WTC11 (cell line): Measurements from ENCODE around the gene NEDD4L. TPM values are rescaled to one million over a fixed set of nuclear protein-coding genes. Genes with fewer than 3 reads are reported as not detected.

Experiments
- ATAC-seq: fragments of 200-7000 bp; cut with Tn5 transposase; 2 replicates; pipeline ENCODE4 v1.10.0; 2021; ENCODE audit warnings: mild to moderate bottlenecking, moderate library complexity
- CTCF ChIA-PET: fragments of 300-600 bp; sonication (Branson Sonifier 250); formaldehyde crosslinking; loops from one replicate; lab custom pipeline; 2021; ENCODE audit warnings: antibody characterized with exemption; lab: Charles Lee
- POLR2A ChIA-PET: fragments of 350-600 bp; sonication (Branson Sonifier 250); formaldehyde crosslinking; loops from one replicate; lab custom pipeline; 2021; ENCODE audit warnings: antibody characterized with exemption; lab: Charles Lee
- DNase-seq: peaks from one replicate; pipeline ENCODE4 v3.0.0; 2021; ENCODE audit warnings: low spot score
- H3K27ac Mint-ChIP-seq: 2 replicates; pipeline ENCODE4 v1.8.0; 2021; ENCODE audit warnings: mixed read lengths
- H3K27me3 Mint-ChIP-seq: 2 replicates; pipeline ENCODE4 v1.8.0; 2021; ENCODE audit warnings: low read depth, mild to moderate bottlenecking, moderate library complexity, mixed read lengths
- H3K36me3 Mint-ChIP-seq: 2 replicates; pipeline ENCODE4 v1.8.0; 2021; ENCODE audit warnings: mixed read lengths
- H3K4me1 Mint-ChIP-seq: 2 replicates; pipeline ENCODE4 v1.8.0; 2022; ENCODE audit warnings: mixed read lengths
- H3K4me3 Mint-ChIP-seq: 2 replicates; pipeline ENCODE4 v1.8.0; 2021; ENCODE audit warnings: mild to moderate bottlenecking, moderate library complexity, mixed read lengths
- H3K9me3 Mint-ChIP-seq: 2 replicates; pipeline ENCODE4 v1.8.0; 2021; ENCODE audit warnings: mixed read lengths
- ATF1 ChIP-seq: sonication (generic); formaldehyde crosslinking; IDR thresholded peaks from 2 replicates; pipeline ENCODE4 v1.8.1; 2023; ENCODE audit warnings: mild to moderate bottlenecking, moderate library complexity, missing genetic modification reagents
- CREM ChIP-seq: sonication (generic); formaldehyde crosslinking; IDR thresholded peaks from 2 replicates; pipeline ENCODE4 v1.8.1; 2022; ENCODE audit warnings: mild to moderate bottlenecking, missing genetic modification reagents, moderate library complexity
- FOXJ3 ChIP-seq: sonication (generic); formaldehyde crosslinking; IDR thresholded peaks from 2 replicates; pipeline ENCODE4 v1.9.0; 2021; ENCODE audit warnings: missing genetic modification reagents, mild to moderate bottlenecking, borderline replicate concordance
- MAX ChIP-seq: sonication (generic); formaldehyde crosslinking; IDR thresholded peaks from 2 replicates; pipeline ENCODE4 v1.8.0; 2022; ENCODE audit warnings: mild to moderate bottlenecking, missing genetic modification reagents
- MXD4 ChIP-seq: fragments of 250-450 bp; sonication (Bioruptor Pico); IDR thresholded peaks from 2 replicates; pipeline ENCODE4 v1.8.0; 2021; ENCODE audit warnings: mild to moderate bottlenecking, moderate library complexity, borderline replicate concordance
- NR2C2 ChIP-seq: sonication (generic); formaldehyde crosslinking; IDR thresholded peaks from 2 replicates; pipeline ENCODE4 v1.8.0; 2022; ENCODE audit warnings: mild to moderate bottlenecking, missing genetic modification reagents
- PRRX2 ChIP-seq: fragments of 250-450 bp; sonication (Bioruptor Pico); IDR thresholded peaks from 2 replicates; pipeline ENCODE4 v1.8.0; 2021; ENCODE audit warnings: mild to moderate bottlenecking
- RORB ChIP-seq: fragments of 250-450 bp; sonication (Bioruptor Pico); IDR thresholded peaks from 2 replicates; pipeline ENCODE4 v1.9.0; 2021; ENCODE audit warnings: mild to moderate bottlenecking
- SMAD4 ChIP-seq: sonication (generic); formaldehyde crosslinking; IDR thresholded peaks from 2 replicates; pipeline ENCODE4 v1.8.0; 2022; ENCODE audit warnings: mild to moderate bottlenecking, missing genetic modification reagents
- TEAD1 ChIP-seq: sonication (generic); formaldehyde crosslinking; IDR thresholded peaks from 2 replicates; pipeline ENCODE4 v1.8.0; 2022; ENCODE audit warnings: mild to moderate bottlenecking, missing genetic modification reagents
- ZNF232 ChIP-seq: sonication (generic); formaldehyde crosslinking; IDR thresholded peaks from 2 replicates; pipeline ENCODE4 v1.8.0; 2022; ENCODE audit warnings: mild to moderate bottlenecking, missing genetic modification reagents
- ZNF263 ChIP-seq: sonication (generic); formaldehyde crosslinking; IDR thresholded peaks from 2 replicates; pipeline ENCODE4 v1.8.1; 2022; ENCODE audit warnings: low read depth, mild to moderate bottlenecking, moderate library complexity, missing genetic modification reagents
- ZNF317 ChIP-seq: sonication (generic); formaldehyde crosslinking; IDR thresholded peaks from 2 replicates; pipeline ENCODE4 v1.8.1; 2023; ENCODE audit warnings: low read depth, mild to moderate bottlenecking, moderate library complexity, missing genetic modification reagents, borderline replicate concordance
- ZNF416 ChIP-seq: fragments of 250-450 bp; sonication (Bioruptor Pico); IDR thresholded peaks from 2 replicates; pipeline ENCODE4 v1.9.0; 2021; ENCODE audit warnings: mild to moderate bottlenecking, inconsistent platforms
- ZNF423 ChIP-seq: fragments of 250-450 bp; sonication (Bioruptor Pico); IDR thresholded peaks from 2 replicates; pipeline ENCODE4 v2.1.2; 2022; ENCODE audit warnings: mild to moderate bottlenecking, moderate library complexity
- ZNF532 ChIP-seq: fragments of 250-450 bp; sonication (Bioruptor Pico); IDR thresholded peaks from 2 replicates; pipeline ENCODE4 v1.9.0; 2021; ENCODE audit warnings: mild to moderate bottlenecking, borderline replicate concordance
- total RNA-seq: library from RNA; stranded (reverse); gene quantifications from 3 replicates; pipeline ENCODE4 v1.2.3, GENCODE V29; 2021
- TF ChIP-seq, protein P1 (sequence below): sonication (generic); formaldehyde crosslinking; IDR thresholded peaks from 2 replicates; pipeline ENCODE4 v1.8.1; 2022; ENCODE audit warnings: low read depth, mild to moderate bottlenecking, moderate library complexity, missing genetic modification reagents, borderline replicate concordance
- TF ChIP-seq, protein P2 (sequence below): sonication (generic); formaldehyde crosslinking; IDR thresholded peaks from 2 replicates; pipeline ENCODE4 v1.8.1; 2023; ENCODE audit warnings: mild to moderate bottlenecking, missing genetic modification reagents, moderate library complexity

Gene NEDD4L
- total RNA-seq, 1 experiment from 2014 or later = 88.0 TPM

DNA sequence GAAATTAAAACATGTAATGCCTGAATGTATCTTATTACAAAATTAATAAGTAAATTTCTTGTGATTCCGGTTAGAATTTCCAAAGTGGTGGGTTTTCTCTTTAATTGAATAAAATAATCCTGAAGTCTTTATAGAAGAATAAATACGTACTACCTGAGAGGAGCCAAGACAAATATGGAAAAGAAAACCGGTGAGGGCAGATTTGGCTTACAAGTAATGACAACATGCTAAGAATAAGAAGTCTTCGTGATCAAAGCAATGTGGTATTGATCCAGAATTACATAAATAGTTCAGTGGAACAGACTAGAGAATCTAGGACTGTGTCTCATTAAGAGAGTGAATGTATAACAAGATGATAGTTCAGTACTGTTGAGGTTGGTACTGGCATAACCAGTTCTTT lies 167.5 kb downstream of the NEDD4L start (continued):
- TF ChIP-seq, protein P1, sequence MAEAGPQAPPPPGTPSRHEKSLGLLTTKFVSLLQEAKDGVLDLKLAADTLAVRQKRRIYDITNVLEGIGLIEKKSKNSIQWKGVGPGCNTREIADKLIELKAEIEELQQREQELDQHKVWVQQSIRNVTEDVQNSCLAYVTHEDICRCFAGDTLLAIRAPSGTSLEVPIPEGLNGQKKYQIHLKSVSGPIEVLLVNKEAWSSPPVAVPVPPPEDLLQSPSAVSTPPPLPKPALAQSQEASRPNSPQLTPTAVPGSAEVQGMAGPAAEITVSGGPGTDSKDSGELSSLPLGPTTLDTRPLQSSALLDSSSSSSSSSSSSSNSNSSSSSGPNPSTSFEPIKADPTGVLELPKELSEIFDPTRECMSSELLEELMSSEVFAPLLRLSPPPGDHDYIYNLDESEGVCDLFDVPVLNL (CRISPR knock-in tag) = no peak
- TF ChIP-seq FOXJ3 (CRISPR knock-in tag) (no peak), ZNF532 (CRISPR knock-in tag) (no peak)
- TF ChIP-seq, all 79 proteins: peak for 0

- H3K27me3 Mint-ChIP-seq = no peaks in the 10 kb centered on the region
- peaks cover 73% of the 10 kb centered on the region for H3K4me1 Mint-ChIP-seq
- ChIA-PET POLR2A (no interaction called here), CTCF (no interaction called here)
- H3K27ac Mint-ChIP-seq = peak overlapping the region; percentile 10; the same call in 1 of the 2 replicates
- TF ChIP-seq PRRX2 (CRISPR knock-in tag) (no peak), ZNF263 (no peak), RORB (CRISPR knock-in tag) (no peak), ZNF232 (CRISPR knock-in tag) (no peak), SMAD4 (CRISPR knock-in tag) (no peak)
- no peak overlapping the region for H3K4me3 Mint-ChIP-seq
- DNase-seq (no peak), ATAC-seq (no peak)
- H3K9me3 Mint-ChIP-seq = no peaks in the 10 kb centered on the region
- no peaks in the 10 kb centered on the region for H3K36me3 Mint-ChIP-seq
Measured at GRCh38 chr18:58212274-58212673, 168.2 kb downstream of the NEDD4L start.

- H3K36me3 Mint-ChIP-seq = no peaks in the 10 kb centered on the region
- ChIA-PET CTCF (interaction anchor here (0.6 kb wide), 1 partner anchor 31 kb away, joined by 3 read pairs; no protein-coding TSS in a partner anchor), POLR2A (interaction anchor here (0.7 kb wide), 1 partner anchor 12 kb away, joined by 3 read pairs; no protein-coding TSS in a partner anchor)
- H3K4me3 Mint-ChIP-seq = no peak overlapping the region
- TF ChIP-seq MAX (CRISPR knock-in tag) (no peak), NR2C2 (no peak), SMAD4 (CRISPR knock-in tag) (no peak), ATF1 (CRISPR knock-in tag) (no peak), CREM (CRISPR knock-in tag) (no peak), ZNF317 (CRISPR knock-in tag) (no peak), RORB (CRISPR knock-in tag) (no peak), MXD4 (CRISPR knock-in tag) (no peak), TEAD1 (CRISPR knock-in tag) (no peak), ZNF416 (CRISPR knock-in tag) (no peak), ZNF423 (CRISPR knock-in tag) (no peak)
- TF ChIP-seq, protein P2, sequence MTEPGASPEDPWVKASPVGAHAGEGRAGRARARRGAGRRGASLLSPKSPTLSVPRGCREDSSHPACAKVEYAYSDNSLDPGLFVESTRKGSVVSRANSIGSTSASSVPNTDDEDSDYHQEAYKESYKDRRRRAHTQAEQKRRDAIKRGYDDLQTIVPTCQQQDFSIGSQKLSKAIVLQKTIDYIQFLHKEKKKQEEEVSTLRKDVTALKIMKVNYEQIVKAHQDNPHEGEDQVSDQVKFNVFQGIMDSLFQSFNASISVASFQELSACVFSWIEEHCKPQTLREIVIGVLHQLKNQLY (CRISPR knock-in tag) = no peak
- H3K4me1 Mint-ChIP-seq = peaks cover 64% of the 10 kb centered on the region
- H3K27me3 Mint-ChIP-seq = no peaks in the 10 kb centered on the region
- DNase-seq = no peak
- peak overlapping the region; percentile 54 for H3K27ac Mint-ChIP-seq
- H3K9me3 Mint-ChIP-seq = no peaks in the 10 kb centered on the region
- no peak for ATAC-seq
Measured at GRCh38 chr18:58213440-58213839, 169.4 kb downstream of the NEDD4L start.
